Activated CD8-positive, alpha-beta memory T cell treated with anti-CD3 and anti-CD28 coated beads for 36 hours (primary cell): ENCODE data around the gene SLC51A. TPM values are rescaled to one million over a fixed set of nuclear protein-coding genes. Genes with fewer than 3 reads are reported as not detected.
"Not testable (repeated sequence)": the region's sequence is repeated elsewhere in the genome, so short reads cannot be mapped to it uniquely, and the experiment has no call there.

ENCODE experiments used
- CTCF ChIA-PET: fragments of 350-600 bp; sonication (Branson Sonifier 250); formaldehyde crosslinking; loops from one replicate; lab custom pipeline; 2021; ENCODE audit warnings: antibody characterized with exemption; lab: Charles Lee
- POLR2A ChIA-PET: fragments of 350-600 bp; sonication (Branson Sonifier 250); formaldehyde crosslinking; loops from one replicate; lab custom pipeline; 2021; ENCODE audit warnings: antibody characterized with exemption; lab: Charles Lee
- total RNA-seq, 2 experiments: library from RNA; stranded (reverse); gene quantifications; one replicate each; pipeline ENCODE4 v1.2.3, GENCODE V29; 2021

Gene SLC51A
- total RNA-seq, 2 experiments from 2014 or later: not detected

GRCh38 chr3:196189566-196190347 lies 26.6 kb upstream of the SLC51A start:
- CTCF ChIA-PET: no interaction called here

GRCh38 chr3:196192036-196192523 lies 24.3 kb upstream of the SLC51A start:
- POLR2A ChIA-PET: interaction anchor here (0.7 to 1.8 kb wide), 4 partner anchors 10 to 337 kb away, joined by 3 to 8 read pairs (median 3); no protein-coding TSS in a partner anchor

More at GRCh38 chr3:196189566-196190347, 26.6 kb upstream of the SLC51A start:
- POLR2A ChIA-PET: interaction anchor here (0.6 kb wide), 1 partner anchor 43 kb away, joined by 4 read pairs; no protein-coding TSS in a partner anchor

GRCh38 chr3:196192524-196193051 lies 23.7 kb upstream of the SLC51A start:
- CTCF ChIA-PET: interaction anchor here (0.9 to 3.0 kb wide), 5 partner anchors 10 to 119 kb away, joined by 3 to 24 read pairs (median 4); no protein-coding TSS in a partner anchor
- POLR2A ChIA-PET: interaction anchor here (0.7 to 1.8 kb wide), 4 partner anchors 10 to 336 kb away, joined by 3 to 8 read pairs (median 3); no protein-coding TSS in a partner anchor

More at GRCh38 chr3:196192036-196192523, 24.3 kb upstream of the SLC51A start:
- CTCF ChIA-PET: interaction anchor here (0.9 to 3.0 kb wide), 4 partner anchors 10 to 119 kb away, joined by 4 to 24 read pairs (median 4); no protein-coding TSS in a partner anchor

- POLR2A ChIA-PET: interaction anchor here (0.9 to 1.8 kb wide), 2 partner anchors 14 kb away, joined by 3 to 8 read pairs; no protein-coding TSS in a partner anchor
Observed at GRCh38 chr3:196193133-196193735, 23.1 kb upstream of the SLC51A start.

GRCh38 chr3:196193736-196194541 lies 22.4 kb upstream of the SLC51A start:
- CTCF ChIA-PET: interaction anchor here (0.6 to 5.5 kb wide), 6 partner anchors 13 to 351 kb away, joined by 3 to 42 read pairs (median 4); no protein-coding TSS in a partner anchor
- POLR2A ChIA-PET: interaction anchor here (0.9 kb wide), 1 partner anchor 15 kb away, joined by 3 read pairs; no protein-coding TSS in a partner anchor

More at GRCh38 chr3:196193133-196193735, 23.1 kb upstream of the SLC51A start:
- CTCF ChIA-PET: interaction anchor here (0.8 to 3.0 kb wide), 5 partner anchors 11 to 120 kb away, joined by 3 to 24 read pairs (median 4); no protein-coding TSS in a partner anchor

- ChIA-PET POLR2A (interaction anchor here (0.6 kb wide), 1 partner anchor 116 kb away, joined by 3 read pairs; no protein-coding TSS in a partner anchor), CTCF (interaction anchor here (0.6 to 5.5 kb wide), 3 partner anchors 13 to 352 kb away, joined by 3 to 42 read pairs (median 4); no protein-coding TSS in a partner anchor)
Observed at GRCh38 chr3:196194542-196194915, 21.8 kb upstream of the SLC51A start.

- ChIA-PET POLR2A (no interaction called here), CTCF (interaction anchor here (0.7 to 5.5 kb wide), 8 partner anchors 9 to 169 kb away, joined by 3 to 42 read pairs (median 5); no protein-coding TSS in a partner anchor)
Observed at GRCh38 chr3:196195664-196196265, 20.6 kb upstream of the SLC51A start.

GRCh38 chr3:196197524-196197923 lies 18.8 kb upstream of the SLC51A start:
- ChIA-PET POLR2A (no interaction called here), CTCF (interaction anchor here (0.8 to 5.5 kb wide), 6 partner anchors 9 to 159 kb away, joined by 3 to 42 read pairs (median 8); no protein-coding TSS in a partner anchor)

- CTCF ChIA-PET: interaction anchor here (1.6 to 5.5 kb wide), 3 partner anchors 86 to 126 kb away, joined by 5 to 42 read pairs (median 12); no protein-coding TSS in a partner anchor
- POLR2A ChIA-PET: interaction anchor here (0.6 kb wide), 1 partner anchor 290 kb away, joined by 7 read pairs; no protein-coding TSS in a partner anchor
Observed at GRCh38 chr3:196198081-196198675, 18.2 kb upstream of the SLC51A start.

- ChIA-PET CTCF (interaction anchor here (1.6 to 5.5 kb wide), 3 partner anchors 87 to 127 kb away, joined by 5 to 42 read pairs (median 12); no protein-coding TSS in a partner anchor), POLR2A (no interaction called here)
Observed at GRCh38 chr3:196198771-196199753, 17.3 kb upstream of the SLC51A start.

GRCh38 chr3:196202516-196202970 lies 13.8 kb upstream of the SLC51A start:
- POLR2A ChIA-PET: no interaction called here
- CTCF ChIA-PET: no interaction called here

- POLR2A ChIA-PET: no interaction called here
- CTCF ChIA-PET: no interaction called here
Observed at GRCh38 chr3:196203846-196204245, 12.5 kb upstream of the SLC51A start.

GRCh38 chr3:196205442-196206205 lies 10.7 kb upstream of the SLC51A start:
- POLR2A ChIA-PET: not testable (repeated sequence)
- CTCF ChIA-PET: interaction anchor here (1.5 kb wide), 1 partner anchor 9 kb away, joined by 5 read pairs; no protein-coding TSS in a partner anchor

GRCh38 chr3:196207159-196207832 lies 9.0 kb upstream of the SLC51A start:
- CTCF ChIA-PET: interaction anchor here (1.0 to 1.5 kb wide), 3 partner anchors 11 to 128 kb away, joined by 3 to 5 read pairs (median 3); no protein-coding TSS in a partner anchor

More at GRCh38 chr3:196207159-196207832, 9.0 kb upstream of the SLC51A start:
- POLR2A ChIA-PET: no interaction called here
